H9 (cell line): ENCODE measurements around the gene LAP3. TPM values are rescaled to one million over a fixed set of nuclear protein-coding genes. Genes with fewer than 3 reads are reported as not detected.

Experiments used
- DNase-seq: peaks from one replicate; pipeline ENCODE4 v3.0.0-alpha.2; 2017
- H2AFZ ChIP-seq: one replicate; pipeline ENCODE4 v1.6.1; 2013; ENCODE audit warnings: mild to moderate bottlenecking, low read length, control low read depth, moderate library complexity
- H2AK5ac ChIP-seq: 2 replicates; pipeline ENCODE4 v1.6.1; 2013; ENCODE audit warnings: low read length, control low read depth, mixed read lengths; ENCODE audit not compliant: insufficient read length
- H2BK120ac ChIP-seq: one replicate; pipeline ENCODE4 v1.6.1; 2013; ENCODE audit warnings: low read depth, mild to moderate bottlenecking, low read length, control low read depth, inconsistent platforms; ENCODE audit not compliant: poor library complexity, severe bottlenecking
- H2BK12ac ChIP-seq: 2 replicates; pipeline ENCODE4 v1.6.1; 2013; ENCODE audit warnings: low read length, control low read depth, mixed read lengths, low read depth; ENCODE audit not compliant: insufficient read length
- H2BK15ac ChIP-seq: 2 replicates; pipeline ENCODE4 v1.6.1; 2013; ENCODE audit warnings: low read depth, low read length, control low read depth
- H2BK20ac ChIP-seq: one replicate; pipeline ENCODE4 v1.6.1; 2013; ENCODE audit warnings: low read depth, mild to moderate bottlenecking, low read length, control low read depth, inconsistent platforms; ENCODE audit not compliant: poor library complexity, severe bottlenecking
- H2BK5ac ChIP-seq: 2 replicates; pipeline ENCODE4 v1.6.1; 2013; ENCODE audit warnings: low read length, control low read depth, mixed read lengths; ENCODE audit not compliant: insufficient read length
- H3K14ac ChIP-seq: 2 replicates; pipeline ENCODE4 v1.6.1; 2013; ENCODE audit warnings: low read length, control low read depth; ENCODE audit not compliant: insufficient read depth
- H3K18ac ChIP-seq: 2 replicates; pipeline ENCODE4 v1.6.1; 2013; ENCODE audit warnings: low read depth, mild to moderate bottlenecking, mixed read lengths, low read length, control low read depth; ENCODE audit not compliant: insufficient read length
- H3K23ac ChIP-seq: 2 replicates; pipeline ENCODE4 v1.6.1; 2013; ENCODE audit warnings: low read length, control low read depth, mixed read lengths, low read depth; ENCODE audit not compliant: insufficient read length
- H3K23me2 ChIP-seq: 2 replicates; pipeline ENCODE4 v1.6.1; 2013; ENCODE audit warnings: low read depth, mild to moderate bottlenecking, mixed read lengths, low read length, control low read depth; ENCODE audit not compliant: insufficient read length, poor library complexity, severe bottlenecking
- H3K27ac ChIP-seq: 2 replicates; pipeline ENCODE4 v1.5.1; 2013; ENCODE audit warnings: low read length, control low read depth, mixed read lengths, low read depth; ENCODE audit not compliant: insufficient read length
- H3K27me3 ChIP-seq: 2 replicates; pipeline ENCODE4 v1.6.1; 2013; ENCODE audit warnings: low read length, control low read depth, inconsistent platforms; ENCODE audit not compliant: insufficient read depth
- H3K4ac ChIP-seq: 2 replicates; pipeline ENCODE4 v1.6.1; 2013; ENCODE audit warnings: low read depth, mild to moderate bottlenecking, control low read depth, inconsistent platforms, low read length, moderate library complexity
- H3K4me1 ChIP-seq: 2 replicates; pipeline ENCODE4 v1.6.1; 2013; ENCODE audit warnings: low read length, control low read depth, inconsistent platforms; ENCODE audit not compliant: insufficient read depth
- H3K4me2 ChIP-seq: 2 replicates; pipeline ENCODE4 v1.6.1; 2013; ENCODE audit warnings: low read length, control low read depth, mixed read lengths; ENCODE audit not compliant: insufficient read length, insufficient read depth
- H3K56ac ChIP-seq: 2 replicates; pipeline ENCODE4 v1.6.1; 2013; ENCODE audit warnings: low read depth, mild to moderate bottlenecking, mixed read lengths, low read length, control low read depth; ENCODE audit not compliant: insufficient read length
- H3K79me1 ChIP-seq: 2 replicates; pipeline ENCODE4 v1.6.1; 2013; ENCODE audit warnings: low read depth, mild to moderate bottlenecking, moderate library complexity, low read length, control low read depth, inconsistent platforms; ENCODE audit not compliant: insufficient read depth, poor library complexity, severe bottlenecking
- H3K79me2 ChIP-seq: 2 replicates; pipeline ENCODE4 v1.6.1; 2013; ENCODE audit warnings: low read length, control low read depth, inconsistent platforms; ENCODE audit not compliant: insufficient read depth
- H3K9ac ChIP-seq: 2 replicates; pipeline ENCODE4 v1.6.1; 2013; ENCODE audit warnings: low read length, control low read depth, mixed read lengths; ENCODE audit not compliant: insufficient read length; ENCODE audit errors: extremely low read depth
- H3K9me3 ChIP-seq: one replicate; pipeline ENCODE4 v1.6.1; 2013; ENCODE audit warnings: low read depth, low read length, inconsistent platforms; ENCODE audit not compliant: control insufficient read depth
- H3T11ph ChIP-seq: one replicate; pipeline ENCODE4 v1.6.1; 2013; ENCODE audit warnings: mild to moderate bottlenecking, low read length, control low read depth, inconsistent platforms
- H4K20me1 ChIP-seq: one replicate; pipeline ENCODE4 v1.6.1; 2013; ENCODE audit not compliant: control insufficient read depth, insufficient read length, insufficient read depth
- H4K5ac ChIP-seq: 2 replicates; pipeline ENCODE4 v1.6.1; 2013; ENCODE audit warnings: low read depth, mild to moderate bottlenecking, mixed read lengths, low read length, control low read depth; ENCODE audit not compliant: insufficient read length
- H4K8ac ChIP-seq: replicated peaks from 2 replicates; pipeline ENCODE4 v1.6.1; 2013; ENCODE audit warnings: low read length, control low read depth, mixed read lengths, low read depth; ENCODE audit not compliant: insufficient read length
- H4K91ac ChIP-seq: 2 replicates; pipeline ENCODE4 v1.6.1; 2013; ENCODE audit warnings: low read depth, mild to moderate bottlenecking, moderate library complexity, mixed read lengths, low read length, control low read depth; ENCODE audit not compliant: insufficient read length
- H3K27ac Mint-ChIP-seq, 3 experiments: 2 replicates in 2 of 3; 3 replicates in 1 of 3; pipeline ENCODE4 v1.8.0; 2020 to 2021; ENCODE audit warnings: mixed read lengths in 3 of 3, mild to moderate bottlenecking in 1 of 3, moderate library complexity in 1 of 3
- H3K27me3 Mint-ChIP-seq: 2 replicates; pipeline ENCODE4 v1.8.0; 2021; ENCODE audit warnings: low read depth, mild to moderate bottlenecking, moderate library complexity, mixed read lengths
- H3K36me3 Mint-ChIP-seq, 3 experiments: 2 replicates in 2 of 3; 3 replicates in 1 of 3; pipeline ENCODE4 v1.8.0; 2020 to 2021; ENCODE audit warnings: low read depth in 3 of 3, mixed read lengths in 3 of 3; ENCODE audit not compliant: insufficient read depth in 1 of 3
- H3K4me1 Mint-ChIP-seq, 2 experiments: 2 replicates each; pipeline ENCODE4 v1.8.0; 2020; ENCODE audit warnings: mixed read lengths in 2 of 2
- H3K4me3 Mint-ChIP-seq, 2 experiments: 2 replicates in 1 of 2; 3 replicates in 1 of 2; pipeline ENCODE4 v1.8.0; 2020 to 2021; ENCODE audit warnings: mild to moderate bottlenecking in 2 of 2, mixed read lengths in 2 of 2, moderate library complexity in 1 of 2
- H3K9me3 Mint-ChIP-seq, 2 experiments: 2 replicates in 1 of 2; 3 replicates in 1 of 2; pipeline ENCODE4 v1.8.0; 2020; ENCODE audit warnings: mild to moderate bottlenecking in 2 of 2, mixed read lengths in 2 of 2, moderate library complexity in 1 of 2
- WGBS: extraction: QIAGEN DNeasy Blood & Tissue Kit; methylation state at CpG from one replicate; pipeline ENCODE4 v1.1.7; 2013; ENCODE audit warnings: missing lambda C conversion rate, low lambda C conversion rate, mixed read lengths; ENCODE audit not compliant: insufficient read length; ENCODE audit errors: extremely low coverage; 5-methylcytosine and 5-hydroxymethylcytosine counted together
- total RNA-seq: library from RNA; stranded (reverse); gene quantifications from 2 replicates; pipeline ENCODE4 v1.2.1, GENCODE V29; 2021
- TF ChIP-seq, protein P1 (sequence below): fragments of 200-600 bp; sonication (generic); conservative IDR thresholded peaks from 3 replicates; pipeline ENCODE4 v1.8.0; 2021; ENCODE audit warnings: antibody characterized with exemption, mild to moderate bottlenecking

Gene LAP3
- total RNA-seq, 1 experiment from 2014 or later, result 53.2 TPM

GRCh38 chr4:17562157-17562556 lies 14.8 kb upstream of the LAP3 start:
- Histone ChIP-seq H2AK5ac (no peak overlapping the region), H3K79me1 (no peaks in the 10 kb centered on the region), H4K20me1 (no peaks in the 10 kb centered on the region), H3K27ac (no peak overlapping the region), H3K79me2 (no peaks in the 10 kb centered on the region), H3K4ac (no peak overlapping the region), H2BK15ac (no peak overlapping the region), H3K23me2 (no peaks in the 10 kb centered on the region), H3T11ph (no peak overlapping the region), H3K4me2 (no peak overlapping the region), H3K9me3 (no peaks in the 10 kb centered on the region), H3K23ac (no peak overlapping the region), H3K56ac (no peak overlapping the region), H2BK12ac (no peak overlapping the region), H2BK120ac (no peak overlapping the region), H3K9ac (no peak overlapping the region), H2BK5ac (no peak overlapping the region), H4K91ac (no peak overlapping the region), H3K14ac (no peak overlapping the region), H2BK20ac (no peak overlapping the region), H3K18ac (no peak overlapping the region), H4K5ac (no peak overlapping the region), H4K8ac (no peak overlapping the region), H3K27me3 (no peaks in the 10 kb centered on the region), H2AFZ (no peak overlapping the region), H3K4me1 (no peaks in the 10 kb centered on the region)
- TF ChIP-seq, protein P1, sequence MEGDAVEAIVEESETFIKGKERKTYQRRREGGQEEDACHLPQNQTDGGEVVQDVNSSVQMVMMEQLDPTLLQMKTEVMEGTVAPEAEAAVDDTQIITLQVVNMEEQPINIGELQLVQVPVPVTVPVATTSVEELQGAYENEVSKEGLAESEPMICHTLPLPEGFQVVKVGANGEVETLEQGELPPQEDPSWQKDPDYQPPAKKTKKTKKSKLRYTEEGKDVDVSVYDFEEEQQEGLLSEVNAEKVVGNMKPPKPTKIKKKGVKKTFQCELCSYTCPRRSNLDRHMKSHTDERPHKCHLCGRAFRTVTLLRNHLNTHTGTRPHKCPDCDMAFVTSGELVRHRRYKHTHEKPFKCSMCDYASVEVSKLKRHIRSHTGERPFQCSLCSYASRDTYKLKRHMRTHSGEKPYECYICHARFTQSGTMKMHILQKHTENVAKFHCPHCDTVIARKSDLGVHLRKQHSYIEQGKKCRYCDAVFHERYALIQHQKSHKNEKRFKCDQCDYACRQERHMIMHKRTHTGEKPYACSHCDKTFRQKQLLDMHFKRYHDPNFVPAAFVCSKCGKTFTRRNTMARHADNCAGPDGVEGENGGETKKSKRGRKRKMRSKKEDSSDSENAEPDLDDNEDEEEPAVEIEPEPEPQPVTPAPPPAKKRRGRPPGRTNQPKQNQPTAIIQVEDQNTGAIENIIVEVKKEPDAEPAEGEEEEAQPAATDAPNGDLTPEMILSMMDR, result peak; percentile 51
- no peak overlapping the region for H3K27ac Mint-ChIP-seq
- H3K9me3 Mint-ChIP-seq, result no peaks in the 10 kb centered on the region
- no peaks in the 10 kb centered on the region for H3K36me3 Mint-ChIP-seq
- peaks cover 0 to 5% of the 10 kb centered on the region in 2 experiments; a peak in 1 of 4 replicates for H3K4me1 Mint-ChIP-seq
- peaks cover 4% of the 10 kb centered on the region for H3K27me3 Mint-ChIP-seq
- no peak for DNase-seq
- no CpG with 5 or more reads among the region's 1 CpG for WGBS
- no peak overlapping the region for H3K4me3 Mint-ChIP-seq
